Measurements from ENCODE around the gene KRT83.
"Not testable (repeated sequence)": the region's sequence is repeated elsewhere in the genome, so short reads cannot be mapped to it uniquely, and the experiment has no call there.

- TF ChIP-seq CTCF (IDR thresholded peaks at IDR 0.05; ENCODE audit: low read depth, low read length) = peak; percentile 24
- TF ChIP-seq EZH2phosphoT487 (IDR thresholded peaks at IDR 0.05; ENCODE audit: low read depth) = not testable (repeated sequence)
Measured at GRCh38 chr12:52286857-52287785, 34.1 kb downstream of the KRT83 start.
